Adrenal gland (tissue), 5 donors: Measurements from ENCODE around the gene SEMA3A.

ENCODE experiments used
- CTCF ChIP-seq, 6 experiments: fragments of 450-650 bp in 4 of 6; fragments of 200-600 bp in 2 of 6; sonication (generic) in 1 of 6; IDR thresholded peaks; 1 replicate in 5 of 6; 2 replicates in 1 of 6; pipeline versions ENCODE4 v1.5.1 to v1.8.0; 2016 to 2021; ENCODE audit warnings: antibody characterized with exemption in 6 of 6, mild to moderate bottlenecking in 2 of 6, moderate library complexity in 1 of 6
- POLR2A ChIP-seq, 2 donors: fragments of 450-650 bp; IDR thresholded peaks; one replicate each; pipeline ENCODE4 v1.6.1; 2017; ENCODE audit warnings: antibody characterized with exemption in 2 of 2, mild to moderate bottlenecking in 2 of 2, moderate library complexity in 1 of 2
- donor health status: DM: no; HTN: no; CAD: no.

- TF ChIP-seq POLR2A (IDR thresholded peaks at IDR 0.05) (no peak), CTCF (IDR thresholded peaks at IDR 0.05) (no peak)
Measured at GRCh38 chr7:84085147-84085546, 109.4 kb downstream of the SEMA3A start.
